ENCODE measurements around the gene LHX4.
"Not testable (repeated sequence)": the region's sequence is repeated elsewhere in the genome, so short reads cannot be mapped to it uniquely, and the experiment has no call there.

LHX4 gene

DNA sequence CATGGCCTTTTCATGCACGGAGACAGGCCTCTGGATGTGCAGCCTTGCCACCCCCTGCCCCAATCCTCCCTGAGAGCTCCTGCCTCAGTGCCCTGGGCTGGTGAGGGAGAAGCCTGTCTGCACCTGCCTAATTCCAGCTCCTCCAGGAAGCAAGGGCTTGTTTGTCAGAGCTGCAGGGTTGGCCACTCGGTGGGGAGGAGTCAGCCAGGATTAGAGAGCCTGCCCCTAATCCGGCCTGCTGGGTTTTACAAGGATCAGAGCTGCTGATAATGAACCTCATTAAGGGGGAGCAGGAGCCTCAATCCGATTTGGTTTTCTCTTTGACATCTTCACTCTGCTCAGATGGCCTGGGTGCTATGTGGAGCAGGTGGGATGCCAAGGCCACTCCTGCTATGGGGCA is 31.9 kb upstream of the LHX4 start:
- DNase-seq (ENCODE audit: low spot score) = no peak
- TF ChIP-seq, protein P1, sequence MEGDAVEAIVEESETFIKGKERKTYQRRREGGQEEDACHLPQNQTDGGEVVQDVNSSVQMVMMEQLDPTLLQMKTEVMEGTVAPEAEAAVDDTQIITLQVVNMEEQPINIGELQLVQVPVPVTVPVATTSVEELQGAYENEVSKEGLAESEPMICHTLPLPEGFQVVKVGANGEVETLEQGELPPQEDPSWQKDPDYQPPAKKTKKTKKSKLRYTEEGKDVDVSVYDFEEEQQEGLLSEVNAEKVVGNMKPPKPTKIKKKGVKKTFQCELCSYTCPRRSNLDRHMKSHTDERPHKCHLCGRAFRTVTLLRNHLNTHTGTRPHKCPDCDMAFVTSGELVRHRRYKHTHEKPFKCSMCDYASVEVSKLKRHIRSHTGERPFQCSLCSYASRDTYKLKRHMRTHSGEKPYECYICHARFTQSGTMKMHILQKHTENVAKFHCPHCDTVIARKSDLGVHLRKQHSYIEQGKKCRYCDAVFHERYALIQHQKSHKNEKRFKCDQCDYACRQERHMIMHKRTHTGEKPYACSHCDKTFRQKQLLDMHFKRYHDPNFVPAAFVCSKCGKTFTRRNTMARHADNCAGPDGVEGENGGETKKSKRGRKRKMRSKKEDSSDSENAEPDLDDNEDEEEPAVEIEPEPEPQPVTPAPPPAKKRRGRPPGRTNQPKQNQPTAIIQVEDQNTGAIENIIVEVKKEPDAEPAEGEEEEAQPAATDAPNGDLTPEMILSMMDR (IDR thresholded peaks at IDR 0.05; ENCODE audit: extremely low read depth, missing control alignments) = no peak

DNA sequence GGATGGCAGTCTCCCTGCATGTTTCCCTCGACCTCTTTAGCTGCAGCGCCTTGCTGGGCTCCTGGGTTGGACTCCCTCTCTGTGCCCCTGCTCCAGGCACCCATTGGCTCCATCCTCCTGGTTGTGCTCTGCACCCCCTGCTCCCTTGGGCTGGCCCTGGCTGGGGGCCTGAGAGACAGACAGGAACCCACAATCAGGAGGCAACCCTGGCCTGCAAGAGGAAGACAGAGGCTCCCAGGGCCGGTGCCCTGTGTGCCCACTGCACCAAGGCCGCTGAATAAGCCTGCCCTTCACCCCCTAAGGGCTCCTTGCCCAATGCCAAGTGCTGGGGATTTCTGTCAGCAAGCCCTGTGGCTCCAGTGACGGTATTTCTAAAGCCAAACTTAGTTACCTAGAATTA is 31.5 kb upstream of the LHX4 start:
- DNase-seq (ENCODE audit: low spot score) = no peak
- TF ChIP-seq, protein P1 (IDR thresholded peaks at IDR 0.05; ENCODE audit: extremely low read depth, missing control alignments) = no peak

DNA sequence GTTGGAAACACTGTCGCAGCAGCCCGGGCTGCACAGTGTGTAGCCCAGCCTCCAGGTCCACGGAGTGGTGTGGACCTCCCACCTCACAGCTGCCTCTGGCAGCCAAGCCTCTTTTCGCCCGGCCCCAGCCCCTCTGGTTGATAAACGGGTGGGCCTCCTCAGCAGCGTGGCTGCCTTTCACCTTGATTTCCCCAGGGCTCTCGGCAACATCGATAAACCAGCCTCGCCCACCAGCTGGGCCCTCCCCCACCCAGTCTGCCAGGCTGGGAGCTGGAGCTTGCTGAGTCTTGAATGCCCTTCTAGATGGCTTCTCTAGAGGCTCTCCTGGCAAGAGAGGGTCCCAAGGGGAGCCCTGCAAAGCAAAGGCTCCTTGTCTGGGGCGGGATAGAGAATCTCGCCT is 31.0 kb upstream of the LHX4 start:
- DNase-seq (ENCODE audit: low spot score) = no peak
- TF ChIP-seq, protein P1 (IDR thresholded peaks at IDR 0.05; ENCODE audit: extremely low read depth, missing control alignments) = no peak

DNA sequence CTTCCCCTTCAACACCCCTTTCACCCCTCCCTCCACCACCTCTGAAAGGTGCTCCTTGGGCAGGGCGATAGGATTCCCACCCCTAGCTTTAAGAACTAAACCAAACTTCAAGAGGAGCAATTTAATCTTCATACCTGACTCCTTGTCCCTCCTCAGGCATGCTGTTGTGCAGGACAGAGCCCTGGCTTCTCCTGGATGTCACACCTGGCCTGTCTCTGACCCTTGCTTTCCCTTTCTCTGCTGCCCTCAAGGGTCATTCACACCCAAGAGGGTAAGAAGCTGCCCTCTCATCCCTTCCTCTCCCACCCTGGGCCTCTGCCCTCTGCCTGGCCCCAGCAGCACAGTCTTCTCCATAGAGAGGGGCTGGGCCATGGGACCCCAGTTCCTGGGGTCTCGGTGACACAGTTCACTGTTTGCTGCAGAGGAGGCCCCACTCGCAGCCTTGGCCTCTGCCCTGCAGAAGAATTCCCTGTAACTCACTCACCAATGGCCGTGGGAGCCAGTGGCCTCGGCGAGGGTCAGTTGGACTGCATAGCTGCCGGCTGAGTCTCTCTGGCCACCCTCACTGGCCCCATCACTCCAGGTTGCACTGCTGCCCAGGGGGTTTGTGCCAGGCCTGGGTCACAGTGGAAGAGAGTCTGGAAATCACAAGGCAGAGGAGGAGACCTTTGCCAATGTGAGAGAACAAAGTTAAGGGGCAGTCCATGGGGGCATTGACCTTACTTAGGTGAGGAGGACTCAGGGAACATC is 28.4 kb upstream of the LHX4 start:
- no peak for DNase-seq (ENCODE audit: low spot score)
- TF ChIP-seq, protein P1 (IDR thresholded peaks at IDR 0.05; ENCODE audit: extremely low read depth, missing control alignments) = no peak

DNA sequence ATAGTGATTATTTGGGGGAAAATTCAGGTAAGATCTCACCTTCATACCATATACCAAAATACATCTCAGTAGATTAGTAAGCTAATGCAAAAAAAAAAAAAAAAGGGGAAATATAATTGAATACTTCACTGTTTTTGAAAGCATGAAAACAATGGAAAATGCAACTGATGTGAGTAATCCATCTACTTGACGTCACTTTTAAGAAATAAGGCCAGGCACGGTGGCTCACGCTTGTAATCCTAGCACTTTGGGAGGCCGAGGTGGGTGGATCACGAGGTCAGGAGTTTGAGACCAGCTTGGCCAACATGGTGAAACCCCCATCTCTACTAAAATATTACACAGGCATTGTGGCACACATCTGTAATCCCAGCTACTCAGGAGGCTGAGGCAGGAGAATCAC is 27.5 kb upstream of the LHX4 start:
- not testable (repeated sequence) for DNase-seq (ENCODE audit: low spot score)

DNA sequence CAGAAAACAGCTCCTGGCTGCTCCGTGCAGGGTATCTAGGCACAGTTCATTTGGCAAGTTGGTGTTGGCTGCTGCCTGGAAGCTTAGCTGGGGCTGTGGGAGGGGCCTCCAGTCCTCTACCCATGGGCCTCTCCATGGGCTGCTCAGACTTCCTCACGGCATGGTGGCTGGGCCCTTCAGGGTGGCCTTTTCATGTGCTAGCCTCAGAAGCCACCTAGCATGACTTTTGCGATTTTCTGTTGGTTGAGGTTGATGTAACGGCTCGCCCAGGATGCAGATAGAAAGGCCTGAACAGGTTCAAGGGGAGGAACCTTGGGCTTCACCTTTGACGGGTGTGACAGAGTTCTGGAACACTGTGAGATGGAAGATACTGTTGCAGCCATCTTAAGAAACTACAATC is 25.8 kb upstream of the LHX4 start:
- no peak for DNase-seq (ENCODE audit: low spot score)
- TF ChIP-seq, protein P1 (IDR thresholded peaks at IDR 0.05; ENCODE audit: extremely low read depth, missing control alignments) = no peak

DNA sequence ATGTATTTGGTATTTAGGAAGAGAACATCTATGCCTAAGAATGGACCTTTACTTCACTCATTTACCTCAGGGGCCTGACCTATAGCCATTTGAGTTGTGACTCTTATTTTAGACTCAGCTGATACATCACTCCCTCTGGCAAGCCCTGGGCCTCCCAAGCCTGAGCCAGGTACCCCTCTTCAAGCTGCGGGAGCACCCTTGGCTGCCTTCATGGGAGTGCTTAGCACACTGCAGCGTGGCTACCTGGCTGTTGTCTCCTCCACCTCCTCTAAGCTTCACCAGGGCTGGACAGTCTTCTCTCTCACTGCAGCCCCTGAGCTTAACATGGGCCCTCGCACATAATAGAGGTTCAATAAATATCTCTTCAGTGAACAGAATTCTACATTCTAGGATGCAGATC is 23.5 kb upstream of the LHX4 start:
- no peak for DNase-seq (ENCODE audit: low spot score)
- TF ChIP-seq, protein P1 (IDR thresholded peaks at IDR 0.05; ENCODE audit: extremely low read depth, missing control alignments) = no peak

DNA sequence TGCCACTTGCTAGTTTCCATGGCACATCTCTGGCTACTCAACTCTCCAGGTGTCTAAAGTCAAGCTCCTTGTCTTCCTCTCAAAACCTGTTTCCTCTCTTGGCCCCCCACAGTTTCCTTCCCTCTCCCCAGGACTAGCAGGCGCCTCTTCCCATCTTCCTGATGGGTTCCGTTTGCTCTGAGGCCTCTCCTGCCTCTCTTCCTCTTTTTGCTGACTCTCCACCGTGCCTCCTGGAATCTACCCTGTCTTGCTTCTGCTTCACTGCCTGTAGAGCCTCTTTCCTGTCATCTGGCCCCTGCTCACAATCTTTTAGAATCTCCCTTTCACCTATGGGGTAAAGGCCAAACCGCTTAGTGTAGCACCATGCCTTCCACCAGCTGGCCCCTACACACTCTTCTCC is 21.8 kb upstream of the LHX4 start:
- DNase-seq (ENCODE audit: low spot score) = no peak

More for the DNA sequence above, 21.8 kb upstream of the LHX4 start:
- TF ChIP-seq, protein P1 (IDR thresholded peaks at IDR 0.05; ENCODE audit: extremely low read depth, missing control alignments) = no peak
